Progenitor cell of endocrine pancreas (in vitro differentiated cells): Measurements from ENCODE around the gene CPXM1. TPM values are rescaled to one million over a fixed set of nuclear protein-coding genes. Genes with fewer than 3 reads are reported as not detected.

Experiments
- DNase-seq: peaks from one replicate; pipeline ENCODE4 v3.0.0; 2021; ENCODE audit warnings: low spot score; ENCODE audit not compliant: unreplicated experiment
- H3K27ac Mint-ChIP-seq: 2 replicates; pipeline ENCODE4 v1.8.0; 2021; ENCODE audit warnings: mild to moderate bottlenecking, moderate library complexity, mixed read lengths
- H3K27me3 Mint-ChIP-seq: 2 replicates; pipeline ENCODE4 v1.8.0; 2021; ENCODE audit warnings: mixed read lengths
- H3K36me3 Mint-ChIP-seq: 2 replicates; pipeline ENCODE4 v1.8.0; 2022; ENCODE audit warnings: mixed read lengths; ENCODE audit not compliant: insufficient read depth
- H3K4me1 Mint-ChIP-seq: 2 replicates; pipeline ENCODE4 v1.8.0; 2021; ENCODE audit warnings: low read depth, mixed read lengths
- H3K4me3 Mint-ChIP-seq: 2 replicates; pipeline ENCODE4 v1.8.0; 2021; ENCODE audit warnings: low read depth, mild to moderate bottlenecking, moderate library complexity, mixed read lengths
- H3K9me3 Mint-ChIP-seq: 2 replicates; pipeline ENCODE4 v1.8.0; 2021; ENCODE audit warnings: low read depth, mixed read lengths
- CTCF ChIP-seq: fragments of 200-600 bp; sonication (generic); IDR thresholded peaks from one replicate; pipeline ENCODE4 v1.5.0; 2021; ENCODE audit warnings: antibody characterized with exemption, mild to moderate bottlenecking; ENCODE audit not compliant: unreplicated experiment
- total RNA-seq: library from RNA; stranded (reverse); gene quantifications from 2 replicates; pipeline ENCODE4 v1.2.1, GENCODE V29; 2021

Gene CPXM1
- total RNA-seq, 1 donor from 2014 or later: 130 TPM

- DNase-seq: no peak
These were observed 1.2 kb downstream of the CPXM1 start for GRCh38 chr20:2799271-2799670.

GRCh38 chr20:2798814-2799213 lies 1.6 kb downstream of the CPXM1 start:
- Mint-ChIP-seq H3K4me1 (peaks cover 16% of the 10 kb centered on the region), H3K9me3 (no peaks in the 10 kb centered on the region), H3K36me3 (peaks cover 6% of the 10 kb centered on the region), H3K27ac (no peak overlapping the region), H3K27me3 (peaks cover 16% of the 10 kb centered on the region), H3K4me3 (peak overlapping the region; percentile 95)
- no peak for TF ChIP-seq CTCF
- no peak for DNase-seq

More at GRCh38 chr20:2799271-2799670, 1.2 kb downstream of the CPXM1 start:
- TF ChIP-seq CTCF: no peak
- Mint-ChIP-seq H3K4me1 (peaks cover 16% of the 10 kb centered on the region), H3K9me3 (no peaks in the 10 kb centered on the region), H3K27me3 (peaks cover 20% of the 10 kb centered on the region), H3K27ac (peak overlapping the region; percentile 91), H3K36me3 (peaks cover 6% of the 10 kb centered on the region), H3K4me3 (peak overlapping the region; percentile 95)

- Mint-ChIP-seq H3K9me3 (no peaks in the 10 kb centered on the region), H3K27ac (no peak overlapping the region), H3K36me3 (peaks cover 9% of the 10 kb centered on the region), H3K4me3 (peak overlapping the region; percentile 95), H3K27me3 (peaks cover 12% of the 10 kb centered on the region), H3K4me1 (peaks cover 16% of the 10 kb centered on the region)
- TF ChIP-seq CTCF: no peak
- DNase-seq: no peak
These were observed 2.2 kb downstream of the CPXM1 start for GRCh38 chr20:2798095-2798805.

- peaks cover 7% of the 10 kb centered on the region for H3K27me3 Mint-ChIP-seq
- H3K36me3 Mint-ChIP-seq: peaks cover 10% of the 10 kb centered on the region
- no peak for DNase-seq
- H3K9me3 Mint-ChIP-seq: no peaks in the 10 kb centered on the region
- no peak overlapping the region for H3K4me3 Mint-ChIP-seq
- H3K27ac Mint-ChIP-seq: no peak overlapping the region
- peaks cover 16% of the 10 kb centered on the region for H3K4me1 Mint-ChIP-seq
- TF ChIP-seq CTCF: no peak
These were observed 3.1 kb downstream of the CPXM1 start for GRCh38 chr20:2797136-2797983.

GRCh38 chr20:2796011-2796660 lies 4.3 kb downstream of the CPXM1 start:
- Mint-ChIP-seq H3K27me3 (peaks cover 4% of the 10 kb centered on the region), H3K36me3 (peaks cover 10% of the 10 kb centered on the region), H3K4me3 (no peak overlapping the region), H3K27ac (no peak overlapping the region), H3K9me3 (no peaks in the 10 kb centered on the region), H3K4me1 (peaks cover 12% of the 10 kb centered on the region)
- DNase-seq: no peak
- TF ChIP-seq CTCF: no peak
